MM.1S (cell line): ENCODE data around the gene ADCY5.

Source experiments
- DNase-seq: peaks from one replicate; pipeline ENCODE4 v3.0.0-alpha.2; 2015
- H2AFZ ChIP-seq: fragments of 300-600 bp; sonication (generic); 2 replicates; pipeline ENCODE4 v1.6.0; 2016; ENCODE audit warnings: antibody characterized with exemption, low read length
- H3F3A ChIP-seq: fragments of 300-600 bp; sonication (generic); 2 replicates; pipeline ENCODE4 v1.6.1; 2016; ENCODE audit warnings: mild to moderate bottlenecking, antibody characterized with exemption, low read length, moderate library complexity, mixed read lengths; ENCODE audit not compliant: insufficient read depth
- H3K27ac ChIP-seq: fragments of 300-600 bp; sonication (generic); 2 replicates; pipeline ENCODE4 v1.5.1; 2016; ENCODE audit warnings: mild to moderate bottlenecking, low read length
- H3K27me3 ChIP-seq: fragments of 300-600 bp; sonication (generic); replicated peaks from 2 replicates; pipeline ENCODE4 v1.6.0; 2016; ENCODE audit warnings: low read length; ENCODE audit not compliant: insufficient read depth
- H3K36me3 ChIP-seq: fragments of 300-600 bp; sonication (generic); replicated peaks from 2 replicates; pipeline ENCODE4 v1.6.1; 2016; ENCODE audit warnings: mild to moderate bottlenecking, low read length, mixed read lengths; ENCODE audit not compliant: insufficient read depth
- H3K4me1 ChIP-seq: fragments of 300-600 bp; sonication (generic); 2 replicates; pipeline ENCODE4 v1.6.1; 2016; ENCODE audit warnings: low read length, mixed read lengths
- H3K4me2 ChIP-seq: fragments of 300-600 bp; sonication (generic); 2 replicates; pipeline ENCODE4 v1.6.0; 2016; ENCODE audit warnings: low read depth, low read length
- H3K4me3 ChIP-seq: fragments of 300-600 bp; sonication (generic); 2 replicates; pipeline ENCODE4 v1.5.1; 2016; ENCODE audit warnings: low read length, mixed read lengths
- H3K79me2 ChIP-seq: fragments of 300-600 bp; sonication (generic); 2 replicates; pipeline ENCODE4 v1.6.1; 2016; ENCODE audit warnings: mixed run types, low read length, mixed read lengths
- H3K9ac ChIP-seq: fragments of 300-600 bp; sonication (generic); 2 replicates; pipeline ENCODE4 v1.6.1; 2016; ENCODE audit warnings: low read length, mixed read lengths
- H3K9me2 ChIP-seq: fragments of 300-600 bp; sonication (generic); replicated peaks from 2 replicates; pipeline ENCODE4 v1.6.1; 2016; ENCODE audit warnings: mild to moderate bottlenecking, low read length, mixed read lengths; ENCODE audit not compliant: insufficient read depth
- H3K9me3 ChIP-seq: fragments of 300-600 bp; sonication (generic); replicated peaks from 2 replicates; pipeline ENCODE4 v1.6.1; 2016; ENCODE audit warnings: mild to moderate bottlenecking, low read length, mixed read lengths; ENCODE audit not compliant: insufficient read depth
- H4K20me1 ChIP-seq: fragments of 300-600 bp; sonication (generic); 2 replicates; pipeline ENCODE4 v1.6.1; 2016; ENCODE audit warnings: mild to moderate bottlenecking, low read length, moderate library complexity, mixed read lengths; ENCODE audit not compliant: insufficient read depth
- CTCF ChIP-seq: fragments of 300-600 bp; sonication (generic); IDR thresholded peaks from 2 replicates; pipeline ENCODE4 v1.5.1; 2016; ENCODE audit warnings: antibody characterized with exemption, low read length, mixed read lengths
- EZH2 ChIP-seq: fragments of 300-600 bp; sonication (generic); optimal IDR thresholded peaks from 2 replicates; pipeline ENCODE3; 2017; ENCODE audit warnings: low read depth, mild to moderate bottlenecking, antibody characterized with exemption, low read length, mixed read lengths
- EZH2phosphoT487 ChIP-seq: fragments of 300-600 bp; sonication (generic); IDR thresholded peaks from 2 replicates; pipeline ENCODE4 v1.6.1; 2018; ENCODE audit warnings: antibody characterized with exemption, low read length

The ADCY5 gene

GRCh38 chr3:123395235-123395634 lies 53.7 kb downstream of the ADCY5 start:
- H3K36me3 ChIP-seq: no peaks in the 10 kb centered on the region
- no peak overlapping the region for H3K4me3 ChIP-seq
- peaks cover 9% of the 10 kb centered on the region for H3K4me1 ChIP-seq
- H3K27me3 ChIP-seq: no peaks in the 10 kb centered on the region
- H4K20me1 ChIP-seq: no peaks in the 10 kb centered on the region
- H3K9ac ChIP-seq: no peak overlapping the region
- DNase-seq: no peak
- no peak overlapping the region for H2AFZ ChIP-seq
- H3F3A ChIP-seq: no peaks in the 10 kb centered on the region
- no peaks in the 10 kb centered on the region for H3K79me2 ChIP-seq
- no peak overlapping the region for H3K27ac ChIP-seq
- no peaks in the 10 kb centered on the region for H3K9me2 ChIP-seq
- no peaks in the 10 kb centered on the region for H3K9me3 ChIP-seq
- no peak overlapping the region for H3K4me2 ChIP-seq
- TF ChIP-seq EZH2phosphoT487: no peak
- no peak for TF ChIP-seq CTCF
- TF ChIP-seq EZH2: no peak

GRCh38 chr3:123394391-123395020 lies 54.4 kb downstream of the ADCY5 start:
- no peak overlapping the region for H3K27ac ChIP-seq
- no peaks in the 10 kb centered on the region for H3K27me3 ChIP-seq
- no peaks in the 10 kb centered on the region for H3K79me2 ChIP-seq
- H3K4me3 ChIP-seq: no peak overlapping the region
- H3K9me3 ChIP-seq: no peaks in the 10 kb centered on the region
- no peaks in the 10 kb centered on the region for H3K36me3 ChIP-seq
- no peak overlapping the region for H3K4me2 ChIP-seq
- no peaks in the 10 kb centered on the region for H3K9me2 ChIP-seq
- DNase-seq: no peak
- TF ChIP-seq CTCF: no peak
- no peak for TF ChIP-seq EZH2
- TF ChIP-seq EZH2phosphoT487: no peak
- H3K4me1 ChIP-seq: peaks cover 9% of the 10 kb centered on the region
- H4K20me1 ChIP-seq: no peaks in the 10 kb centered on the region
- no peak overlapping the region for H2AFZ ChIP-seq
- H3F3A ChIP-seq: no peaks in the 10 kb centered on the region
- no peak overlapping the region for H3K9ac ChIP-seq

GRCh38 chr3:123392871-123393620 lies 55.8 kb downstream of the ADCY5 start:
- TF ChIP-seq EZH2phosphoT487 (no peak), CTCF (no peak), EZH2 (no peak)
- Histone ChIP-seq H4K20me1 (no peaks in the 10 kb centered on the region), H3K79me2 (no peaks in the 10 kb centered on the region), H3K9ac (no peak overlapping the region), H3K9me3 (no peaks in the 10 kb centered on the region), H3K4me2 (no peak overlapping the region), H3K9me2 (no peaks in the 10 kb centered on the region), H3K27ac (no peak overlapping the region), H3K27me3 (no peaks in the 10 kb centered on the region), H3F3A (no peaks in the 10 kb centered on the region), H3K36me3 (no peaks in the 10 kb centered on the region), H3K4me1 (peaks cover 9% of the 10 kb centered on the region), H2AFZ (no peak overlapping the region), H3K4me3 (no peak overlapping the region)
- no peak for DNase-seq
